GM13977 (cell line): ENCODE data around the gene ABCA2.

Experiments
- DNase-seq: peaks from one replicate; pipeline ENCODE4 v3.0.0; 2012; ENCODE audit warnings: low spot score
- CTCF ChIP-seq: IDR thresholded peaks from 2 replicates; pipeline ENCODE4 v1.5.1; 2012; ENCODE audit warnings: mild to moderate bottlenecking, control low read depth; ENCODE audit not compliant: insufficient read depth; ENCODE audit errors: extremely low read depth, missing control alignments
- in situ Hi-C: fragments of 300-500 bp; cut with MboI; formaldehyde crosslinking; loops from one replicate; pipeline ENCODE4 v1.12.0; 2022; ENCODE audit warnings: low sequenced_read_pairs, low pct_unique_long_range_greater_than_20kb, mixed read lengths, inconsistent platforms; ENCODE audit not compliant: unreplicated experiment

ABCA2 gene

GRCh38 chr9:137073992-137074399 lies 46.0 kb upstream of the ABCA2 start:
- in situ Hi-C loops = no loop called here
- DNase-seq = no peak
- no peak for TF ChIP-seq CTCF

GRCh38 chr9:137071282-137071681 lies 43.2 kb upstream of the ABCA2 start:
- no peak for DNase-seq
- in situ Hi-C loops = no loop called here
- no peak for TF ChIP-seq CTCF

- in situ Hi-C loops = no loop called here
- TF ChIP-seq CTCF = no peak
- DNase-seq = peak; percentile 51
These were observed 42.9 kb upstream of the ABCA2 start for GRCh38 chr9:137070906-137071275.

- in situ Hi-C loops = no loop called here
- no peak for TF ChIP-seq CTCF
- peak; percentile 95 for DNase-seq
These were observed 42.3 kb upstream of the ABCA2 start, which contains the start of gene SAPCD2 for GRCh38 chr9:137070201-137070905. SAPCD2 (minus strand) TSS chr9:137070557; CDS start chr9:137070460, 97 bp downstream.

GRCh38 chr9:137069508-137070091 lies 41.6 kb upstream of the ABCA2 start:
- no peak for DNase-seq
- no peak for TF ChIP-seq CTCF
- in situ Hi-C loops = no loop called here

GRCh38 chr9:137068539-137069507 lies 40.8 kb upstream of the ABCA2 start:
- in situ Hi-C loops = no loop called here
- DNase-seq = no peak
- no peak for TF ChIP-seq CTCF
